Keratinocyte (primary cell): ENCODE data around the gene CCZ1B.
"Not testable (repeated sequence)": the region's sequence is repeated elsewhere in the genome, so short reads cannot be mapped to it uniquely, and the experiment has no call there.

Source experiments
- EZH2 ChIP-seq: IDR thresholded peaks from one replicate; pipeline ENCODE4 v1.6.1; 2012; ENCODE audit warnings: inconsistent platforms, mild to moderate bottlenecking, low read length, moderate library complexity
- TF ChIP-seq, protein P1 (sequence below), 3 experiments: IDR thresholded peaks in 1 of 3; conservative IDR thresholded peaks in 1 of 3; optimal IDR thresholded peaks in 1 of 3; 2 replicates in 2 of 3; 3 replicates in 1 of 3; pipeline versions ENCODE3 to v1.5.1; 2011; ENCODE audit warnings: low read length in 3 of 3, mild to moderate bottlenecking in 3 of 3, moderate library complexity in 2 of 3, control low read depth in 1 of 3, inconsistent platforms in 1 of 3; ENCODE audit not compliant: insufficient read depth in 2 of 3; ENCODE audit errors: extremely low read depth in 1 of 3

GRCh38 chr7:6829616-6830015 is 3.5 kb upstream of the CCZ1B start:
- TF ChIP-seq, protein P1, sequence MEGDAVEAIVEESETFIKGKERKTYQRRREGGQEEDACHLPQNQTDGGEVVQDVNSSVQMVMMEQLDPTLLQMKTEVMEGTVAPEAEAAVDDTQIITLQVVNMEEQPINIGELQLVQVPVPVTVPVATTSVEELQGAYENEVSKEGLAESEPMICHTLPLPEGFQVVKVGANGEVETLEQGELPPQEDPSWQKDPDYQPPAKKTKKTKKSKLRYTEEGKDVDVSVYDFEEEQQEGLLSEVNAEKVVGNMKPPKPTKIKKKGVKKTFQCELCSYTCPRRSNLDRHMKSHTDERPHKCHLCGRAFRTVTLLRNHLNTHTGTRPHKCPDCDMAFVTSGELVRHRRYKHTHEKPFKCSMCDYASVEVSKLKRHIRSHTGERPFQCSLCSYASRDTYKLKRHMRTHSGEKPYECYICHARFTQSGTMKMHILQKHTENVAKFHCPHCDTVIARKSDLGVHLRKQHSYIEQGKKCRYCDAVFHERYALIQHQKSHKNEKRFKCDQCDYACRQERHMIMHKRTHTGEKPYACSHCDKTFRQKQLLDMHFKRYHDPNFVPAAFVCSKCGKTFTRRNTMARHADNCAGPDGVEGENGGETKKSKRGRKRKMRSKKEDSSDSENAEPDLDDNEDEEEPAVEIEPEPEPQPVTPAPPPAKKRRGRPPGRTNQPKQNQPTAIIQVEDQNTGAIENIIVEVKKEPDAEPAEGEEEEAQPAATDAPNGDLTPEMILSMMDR (optimal IDR thresholded peaks at IDR 0.05 in 1 of 3, IDR thresholded peaks at IDR 0.05 in 1 of 3, conservative IDR thresholded peaks at IDR 0.05 in 1 of 3; ENCODE audit: extremely low read depth in 1 of 3, insufficient read depth in 2 of 3, low read length in 3 of 3): not testable (repeated sequence)
- not testable (repeated sequence) for TF ChIP-seq EZH2
